Loucy (cell line): ENCODE measurements around the gene MAP4K3.

Experiments
- H2AFZ ChIP-seq: fragments of 200-600 bp; sonication (generic); 2 replicates; pipeline ENCODE4 v1.6.0; 2016; ENCODE audit warnings: antibody characterized with exemption, mild to moderate bottlenecking, low read length, moderate library complexity
- H3F3A ChIP-seq: fragments of 200-600 bp; 2 replicates; pipeline ENCODE4 v1.6.0; 2016; ENCODE audit warnings: antibody characterized with exemption, low read depth, mild to moderate bottlenecking
- H3K27me3 ChIP-seq: fragments of 200-600 bp; sonication (generic); 2 replicates; pipeline ENCODE4 v1.6.1; 2014; ENCODE audit warnings: low read length, mild to moderate bottlenecking; ENCODE audit not compliant: insufficient read depth, poor library complexity, severe bottlenecking
- H3K36me3 ChIP-seq: fragments of 200-600 bp; sonication (generic); 2 replicates; pipeline ENCODE4 v1.6.1; 2016; ENCODE audit warnings: low read length; ENCODE audit not compliant: insufficient read depth
- H3K4me1 ChIP-seq: fragments of 200-600 bp; sonication (generic); 2 replicates; pipeline ENCODE4 v1.5.1; 2014; ENCODE audit warnings: low read length, mild to moderate bottlenecking; ENCODE audit not compliant: insufficient read depth, poor library complexity, severe bottlenecking
- H3K4me2 ChIP-seq: fragments of 200-600 bp; sonication (generic); 2 replicates; pipeline ENCODE4 v1.6.0; 2014; ENCODE audit warnings: antibody characterized with exemption, low read length, low read depth, mild to moderate bottlenecking; ENCODE audit not compliant: poor library complexity, severe bottlenecking
- H3K4me3 ChIP-seq: fragments of 200-600 bp; sonication (generic); 2 replicates; pipeline ENCODE4 v1.5.1; 2014; ENCODE audit warnings: low read length, mild to moderate bottlenecking, mixed read lengths; ENCODE audit not compliant: poor library complexity, severe bottlenecking
- H3K79me2 ChIP-seq: fragments of 200-600 bp; sonication (generic); 2 replicates; pipeline ENCODE4 v1.6.1; 2014; ENCODE audit warnings: low read length; ENCODE audit not compliant: insufficient read depth
- H3K9ac ChIP-seq: fragments of 200-600 bp; sonication (generic); 2 replicates; pipeline ENCODE4 v1.6.0; 2014; ENCODE audit warnings: mild to moderate bottlenecking, low read depth, low read length, moderate library complexity; ENCODE audit not compliant: poor library complexity, severe bottlenecking
- H3K9me2 ChIP-seq: fragments of 200-600 bp; sonication (generic); replicated peaks from 2 replicates; pipeline ENCODE4 v1.6.1; 2016; ENCODE audit warnings: low read depth, low read length, mixed read lengths
- H3K9me3 ChIP-seq: fragments of 200-600 bp; sonication (generic); 2 replicates; pipeline ENCODE4 v1.6.1; 2014; ENCODE audit warnings: mild to moderate bottlenecking, antibody characterized with exemption, low read length, low read depth; ENCODE audit not compliant: insufficient read depth
- H4K20me1 ChIP-seq: fragments of 200-600 bp; sonication (generic); 2 replicates; pipeline ENCODE4 v1.6.0; 2014; ENCODE audit warnings: antibody characterized with exemption, low read length, mild to moderate bottlenecking; ENCODE audit not compliant: insufficient read depth, poor library complexity, severe bottlenecking
- EZH2phosphoT487 ChIP-seq: fragments of 200-600 bp; IDR thresholded peaks from 2 replicates; pipeline ENCODE4 v1.6.1; 2018; ENCODE audit warnings: antibody characterized with exemption, mild to moderate bottlenecking, moderate library complexity, borderline replicate concordance
- TF ChIP-seq, protein P1 (sequence below): fragments of 200-600 bp; sonication (generic); conservative IDR thresholded peaks from 2 replicates; pipeline ENCODE4 v1.5.1; 2014; ENCODE audit warnings: mild to moderate bottlenecking, antibody characterized with exemption, low read length

Gene MAP4K3

DNA sequence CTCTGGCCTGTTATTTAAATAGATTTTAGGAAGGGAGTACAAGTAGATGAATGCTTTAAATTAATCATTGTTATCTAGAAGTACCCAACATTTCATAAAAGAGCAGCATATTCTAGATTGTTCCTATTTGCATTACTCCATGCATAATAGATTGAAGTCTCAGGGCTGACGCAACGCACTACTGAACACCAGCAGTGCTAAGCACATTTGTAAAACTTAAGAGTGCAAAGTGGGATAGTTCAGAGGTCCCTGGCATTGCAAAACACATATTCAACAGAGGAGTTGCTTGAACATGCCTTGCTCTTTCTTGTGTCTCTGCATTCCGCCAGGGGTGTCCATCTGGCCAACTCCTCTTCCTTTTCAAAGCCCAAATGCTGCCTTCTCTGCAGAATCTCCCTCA lies 215.6 kb downstream of the MAP4K3 start:
- no peaks in the 10 kb centered on the region for H3K36me3 ChIP-seq
- no peak for TF ChIP-seq EZH2phosphoT487
- TF ChIP-seq, protein P1, sequence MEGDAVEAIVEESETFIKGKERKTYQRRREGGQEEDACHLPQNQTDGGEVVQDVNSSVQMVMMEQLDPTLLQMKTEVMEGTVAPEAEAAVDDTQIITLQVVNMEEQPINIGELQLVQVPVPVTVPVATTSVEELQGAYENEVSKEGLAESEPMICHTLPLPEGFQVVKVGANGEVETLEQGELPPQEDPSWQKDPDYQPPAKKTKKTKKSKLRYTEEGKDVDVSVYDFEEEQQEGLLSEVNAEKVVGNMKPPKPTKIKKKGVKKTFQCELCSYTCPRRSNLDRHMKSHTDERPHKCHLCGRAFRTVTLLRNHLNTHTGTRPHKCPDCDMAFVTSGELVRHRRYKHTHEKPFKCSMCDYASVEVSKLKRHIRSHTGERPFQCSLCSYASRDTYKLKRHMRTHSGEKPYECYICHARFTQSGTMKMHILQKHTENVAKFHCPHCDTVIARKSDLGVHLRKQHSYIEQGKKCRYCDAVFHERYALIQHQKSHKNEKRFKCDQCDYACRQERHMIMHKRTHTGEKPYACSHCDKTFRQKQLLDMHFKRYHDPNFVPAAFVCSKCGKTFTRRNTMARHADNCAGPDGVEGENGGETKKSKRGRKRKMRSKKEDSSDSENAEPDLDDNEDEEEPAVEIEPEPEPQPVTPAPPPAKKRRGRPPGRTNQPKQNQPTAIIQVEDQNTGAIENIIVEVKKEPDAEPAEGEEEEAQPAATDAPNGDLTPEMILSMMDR, result no peak
- peaks cover 11% of the 10 kb centered on the region for H3F3A ChIP-seq
- no peak overlapping the region for H3K4me3 ChIP-seq
- no peaks in the 10 kb centered on the region for H3K9me3 ChIP-seq
- no peaks in the 10 kb centered on the region for H3K27me3 ChIP-seq
- H2AFZ ChIP-seq, result no peak overlapping the region
- no peaks in the 10 kb centered on the region for H4K20me1 ChIP-seq
- no peak overlapping the region for H3K4me2 ChIP-seq
- H3K9ac ChIP-seq, result no peak overlapping the region
- peaks cover 27% of the 10 kb centered on the region for H3K4me1 ChIP-seq
- H3K9me2 ChIP-seq, result no peaks in the 10 kb centered on the region
- H3K79me2 ChIP-seq, result no peaks in the 10 kb centered on the region

- Histone ChIP-seq H4K20me1 (no peaks in the 10 kb centered on the region), H3K36me3 (no peaks in the 10 kb centered on the region), H3K27me3 (no peaks in the 10 kb centered on the region), H3F3A (peaks cover 11% of the 10 kb centered on the region), H3K9ac (no peak overlapping the region), H3K9me2 (no peaks in the 10 kb centered on the region), H3K4me2 (no peak overlapping the region), H3K4me3 (no peak overlapping the region), H3K9me3 (no peaks in the 10 kb centered on the region), H3K79me2 (no peaks in the 10 kb centered on the region), H2AFZ (peak overlapping the region; percentile 13; the same call in 1 of the 2 replicates), H3K4me1 (peaks cover 40% of the 10 kb centered on the region)
- TF ChIP-seq, protein P1, result no peak
- TF ChIP-seq EZH2phosphoT487, result no peak
Measured at GRCh38 chr2:39220136-39220535, 216.9 kb downstream of the MAP4K3 start.

DNA sequence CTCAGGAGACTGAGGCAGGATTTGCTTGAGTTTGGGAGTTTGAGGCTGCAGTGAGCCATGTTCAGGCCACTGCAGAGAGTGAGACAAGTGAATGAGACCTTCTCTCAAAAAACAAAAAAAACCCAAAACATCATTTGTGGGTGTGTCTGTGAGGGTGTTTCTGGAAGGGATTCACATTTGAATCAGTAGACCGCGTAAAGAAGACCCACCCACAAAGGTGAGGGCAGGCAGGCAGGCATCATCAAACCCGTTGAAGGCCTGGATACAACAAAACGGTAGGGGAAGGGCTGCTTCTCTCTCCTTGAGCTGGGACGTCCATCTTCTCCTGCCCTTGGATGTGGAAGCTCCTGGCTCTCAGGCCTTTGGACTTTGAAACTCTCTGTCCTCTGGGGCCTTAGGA lies 218.7 kb downstream of the MAP4K3 start:
- no peak overlapping the region for H3K9ac ChIP-seq
- no peaks in the 10 kb centered on the region for H3K9me2 ChIP-seq
- peaks cover 48% of the 10 kb centered on the region for H3K4me1 ChIP-seq
- no peaks in the 10 kb centered on the region for H3K27me3 ChIP-seq
- no peak overlapping the region for H3K4me3 ChIP-seq
- no peak for TF ChIP-seq EZH2phosphoT487
- TF ChIP-seq, protein P1, result no peak
- H2AFZ ChIP-seq, result no peak overlapping the region; the same call in 1 of the 2 replicates
- H3K4me2 ChIP-seq, result no peak overlapping the region
- no peaks in the 10 kb centered on the region for H3K9me3 ChIP-seq
- H3F3A ChIP-seq, result peaks cover 11% of the 10 kb centered on the region
- H3K36me3 ChIP-seq, result no peaks in the 10 kb centered on the region
- H3K79me2 ChIP-seq, result no peaks in the 10 kb centered on the region
- H4K20me1 ChIP-seq, result no peaks in the 10 kb centered on the region
